GM19193 (cell line): ENCODE measurements around the gene CNTN5.

Experiments used
- POLR2A ChIP-seq: IDR thresholded peaks from 4 replicates; pipeline ENCODE4 v1.6.1; 2011; ENCODE audit not compliant: insufficient read depth, insufficient read length; ENCODE audit errors: extremely low read depth

The CNTN5 gene

DNA sequence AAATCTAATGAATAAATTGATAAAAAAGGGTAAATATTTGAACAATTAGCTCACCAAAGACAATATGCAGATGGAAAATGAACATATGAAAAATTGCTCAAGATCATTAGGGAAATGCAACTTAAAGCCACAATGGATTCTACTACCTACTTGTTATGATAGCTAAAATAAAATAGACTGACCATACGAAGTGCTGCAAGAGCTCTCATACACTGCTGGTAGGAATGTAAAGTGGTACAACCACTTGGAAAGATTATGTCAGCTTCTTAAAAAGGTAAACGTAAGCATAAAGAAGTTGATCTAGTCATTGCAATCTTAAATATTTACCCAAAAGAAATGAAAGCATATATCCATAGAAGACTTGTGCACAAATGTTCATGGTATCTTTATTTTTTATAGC lies 1162.2 kb downstream of the CNTN5 start:
- no peak for TF ChIP-seq POLR2A

DNA sequence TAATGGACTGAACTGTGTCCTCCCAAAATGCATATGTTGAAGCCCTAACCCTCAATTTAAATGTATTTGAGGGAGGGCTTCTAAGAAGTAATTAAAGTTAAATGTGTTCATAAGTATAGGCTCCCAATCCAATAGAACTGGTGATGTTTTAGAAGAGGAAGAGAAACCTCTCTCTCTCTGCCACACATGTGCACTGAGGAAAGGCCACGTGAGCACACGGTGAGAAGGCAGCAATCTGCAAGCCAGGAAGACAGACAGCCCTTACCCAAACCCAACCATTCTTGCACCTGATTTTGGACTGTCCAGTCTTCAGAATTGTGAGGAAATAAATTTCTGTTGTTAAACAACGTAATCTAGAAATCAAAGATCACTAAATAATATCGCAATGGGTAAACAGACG lies 1164.8 kb downstream of the CNTN5 start:
- TF ChIP-seq POLR2A, result no peak

- no peak for TF ChIP-seq POLR2A
Measured at GRCh38 chr11:100188137-100188783, 1167.5 kb downstream of the CNTN5 start.

DNA sequence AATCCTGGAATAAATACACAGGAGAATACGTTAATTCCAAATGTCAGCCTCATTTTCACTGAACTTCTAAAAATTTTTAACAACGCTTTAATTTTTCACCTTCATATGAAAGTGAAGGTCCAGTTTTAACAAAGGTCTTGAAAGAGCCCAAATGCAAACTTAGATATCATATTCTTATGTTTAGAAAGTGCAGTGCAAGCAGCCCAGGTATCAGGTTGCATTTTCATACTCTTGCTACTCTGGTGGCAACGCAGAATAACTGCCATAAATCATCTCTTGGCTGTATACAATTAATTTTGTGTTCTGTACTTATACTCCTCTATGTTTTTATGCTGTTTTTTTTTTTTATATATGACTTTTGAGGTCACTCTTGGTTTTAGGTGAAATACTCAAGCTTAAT lies 1169.6 kb downstream of the CNTN5 start:
- no peak for TF ChIP-seq POLR2A

- no peak for TF ChIP-seq POLR2A
Measured at GRCh38 chr11:100192181-100192580, 1171.4 kb downstream of the CNTN5 start.

DNA sequence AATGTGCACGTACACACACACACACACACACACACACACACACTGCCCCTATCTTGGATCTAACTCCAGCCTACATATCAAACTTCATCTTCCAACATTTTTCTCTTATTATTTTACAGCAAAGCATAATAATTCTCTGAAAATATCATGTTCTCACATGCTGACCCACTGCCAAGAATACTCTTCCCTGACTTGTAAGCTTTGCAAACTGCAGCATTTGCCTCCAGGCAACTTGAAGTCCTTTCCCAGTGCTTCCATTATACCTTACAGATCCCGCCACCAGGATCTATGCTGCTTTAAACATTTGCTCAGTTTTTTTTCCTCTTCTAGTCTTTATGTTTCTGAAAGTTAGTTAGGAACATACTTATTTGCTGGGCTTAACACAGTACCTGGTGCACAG lies 1183.0 kb downstream of the CNTN5 start:
- TF ChIP-seq POLR2A, result no peak

- TF ChIP-seq POLR2A, result no peak
Measured at GRCh38 chr11:100205926-100206325, 1185.2 kb downstream of the CNTN5 start.

DNA sequence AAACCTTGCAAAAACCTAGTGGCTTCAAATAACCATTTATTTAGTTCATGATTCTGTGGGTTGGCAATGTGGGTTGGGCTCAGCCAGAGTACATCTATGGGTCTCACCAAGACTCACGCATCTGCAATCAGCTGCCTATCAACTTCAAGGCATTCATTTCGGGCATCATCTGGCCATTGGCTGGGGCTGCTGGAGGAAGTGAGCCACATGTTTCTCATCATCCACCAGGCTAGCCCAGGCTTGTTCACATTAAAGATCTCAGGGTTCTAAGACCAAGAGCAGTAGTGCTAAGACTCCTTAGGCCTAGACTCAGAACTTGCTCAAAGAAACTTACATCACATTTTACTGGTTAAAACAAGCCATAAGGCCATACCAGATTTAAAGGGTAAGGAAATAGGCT lies 1187.5 kb downstream of the CNTN5 start:
- no peak for TF ChIP-seq POLR2A

DNA sequence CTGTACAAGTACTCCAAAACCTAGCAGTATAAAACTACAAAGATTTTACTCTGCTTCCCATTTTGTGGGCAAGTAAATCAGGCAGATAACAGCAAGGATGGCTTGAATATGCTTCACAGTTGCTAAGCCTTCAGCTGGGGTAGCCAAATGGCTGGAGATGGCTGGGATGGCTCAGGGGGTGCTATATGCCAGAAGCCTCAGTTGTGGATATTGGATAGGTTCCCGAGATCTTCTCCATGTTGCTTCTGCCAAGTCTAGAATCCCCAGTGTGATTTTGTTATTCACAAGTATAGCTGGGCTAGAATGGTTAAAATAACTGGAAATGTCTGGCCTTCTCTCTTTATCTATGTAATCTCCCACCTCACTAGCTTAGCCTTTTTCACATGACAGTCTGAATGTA lies 1194.0 kb downstream of the CNTN5 start:
- TF ChIP-seq POLR2A, result no peak

- no peak for TF ChIP-seq POLR2A
Measured at GRCh38 chr11:100220801-100221200, 1200.1 kb downstream of the CNTN5 start.

DNA sequence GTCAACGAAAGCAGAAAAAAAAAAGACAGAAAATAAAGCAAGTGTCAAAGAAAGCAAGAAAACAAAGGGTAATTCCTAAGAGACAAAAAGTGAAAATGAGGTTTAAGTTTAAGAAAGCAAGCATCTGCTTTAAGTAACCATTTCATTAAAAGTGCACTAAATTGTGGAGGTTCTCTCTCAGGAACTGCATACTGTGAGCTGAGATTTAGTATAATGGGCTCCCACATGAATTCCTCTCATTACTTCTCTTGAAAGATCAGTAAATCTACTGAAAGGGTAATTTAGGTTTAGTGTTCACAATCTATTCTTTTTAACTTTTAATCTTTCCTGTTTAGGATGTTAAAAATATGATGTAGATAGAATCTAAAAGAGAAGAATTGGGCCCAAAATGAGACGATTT lies 1201.0 kb downstream of the CNTN5 start:
- TF ChIP-seq POLR2A, result no peak

GRCh38 chr11:100224541-100225034 lies 1203.8 kb downstream of the CNTN5 start:
- no peak for TF ChIP-seq POLR2A

GRCh38 chr11:100229086-100229485 lies 1208.3 kb downstream of the CNTN5 start:
- TF ChIP-seq POLR2A, result no peak

DNA sequence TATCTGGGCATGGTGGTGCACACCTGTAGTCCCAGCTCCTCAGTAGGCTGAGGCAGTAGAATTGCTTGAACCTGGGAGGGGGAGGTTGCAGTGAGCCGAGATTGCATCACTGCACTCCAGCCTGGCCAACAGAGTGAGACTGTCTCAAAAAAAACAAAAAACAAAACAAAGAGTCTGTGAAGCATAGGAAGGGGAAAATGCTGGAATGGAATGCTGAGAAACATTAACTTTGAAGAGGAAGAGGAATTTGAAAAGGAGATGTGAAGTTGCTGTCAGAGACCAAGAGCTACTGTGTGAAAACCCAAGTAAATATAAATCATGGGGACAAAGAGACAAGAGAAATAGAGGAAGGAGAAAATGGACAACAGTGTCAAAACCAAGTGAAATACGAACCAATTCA lies 1211.3 kb downstream of the CNTN5 start:
- TF ChIP-seq POLR2A, result no peak

DNA sequence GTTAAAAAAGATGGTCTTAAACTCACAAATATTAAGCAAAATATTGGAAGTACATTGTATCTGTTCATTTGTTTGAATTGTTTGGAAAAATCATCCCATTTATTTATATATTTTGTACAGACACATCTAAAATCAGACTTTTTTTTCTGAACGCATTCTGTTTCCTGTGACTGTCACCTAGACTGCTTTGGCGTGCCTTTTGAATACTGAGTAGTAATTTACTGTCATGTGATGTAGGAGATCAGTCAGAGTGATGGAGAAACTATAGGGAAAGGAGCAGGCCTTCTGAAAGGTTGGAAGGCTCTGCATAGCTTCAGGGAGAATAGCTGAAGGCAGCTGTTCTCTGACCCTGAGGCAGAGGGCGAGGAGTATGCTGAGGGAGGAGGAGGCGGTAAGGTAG lies 1214.3 kb downstream of the CNTN5 start:
- TF ChIP-seq POLR2A, result no peak

DNA sequence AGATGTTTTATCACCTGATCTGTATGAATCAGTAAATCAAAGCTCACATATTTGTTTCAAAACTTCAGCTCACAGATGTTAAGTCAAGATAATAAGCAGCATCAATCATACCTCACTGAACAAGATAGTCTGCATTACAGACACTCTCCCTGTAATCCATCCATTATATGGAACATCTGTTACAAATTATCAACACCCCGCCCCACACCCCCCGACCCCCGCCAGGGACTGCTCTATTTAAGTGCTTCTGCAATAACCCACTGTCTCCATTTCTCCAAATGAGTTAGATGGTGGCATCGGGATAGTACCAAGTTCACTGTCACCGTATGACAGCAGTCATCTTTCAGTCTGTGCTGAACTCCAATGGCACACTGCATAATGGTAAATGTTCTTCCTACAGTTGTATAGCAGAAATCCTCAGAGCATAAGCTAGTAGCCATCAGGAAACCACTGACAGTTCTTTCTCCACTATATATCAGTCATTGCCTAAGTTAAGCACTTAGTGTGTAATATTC lies 1219.3 kb downstream of the CNTN5 start:
- TF ChIP-seq POLR2A, result no peak

- no peak for TF ChIP-seq POLR2A
Measured at GRCh38 chr11:100247704-100248103, 1227.0 kb downstream of the CNTN5 start.
